ENCODE measurements around the gene MOSPD2.

GRCh38 chrX:14896273-14896672 lies 23.1 kb downstream of the MOSPD2 start:
- TF ChIP-seq CTCF (IDR thresholded peaks at IDR 0.05) (no peak), POLR2A (IDR thresholded peaks at IDR 0.05) (no peak), POLR2AphosphoS5 (IDR thresholded peaks at IDR 0.05) (no peak)
